Dermis blood vessel endothelial cell (primary cell): ENCODE data around the gene HOXA5. TPM values are rescaled to one million over a fixed set of nuclear protein-coding genes. Genes with fewer than 3 reads are reported as not detected.

Experiments
- DNase-seq: peaks from one replicate; pipeline ENCODE4 v3.0.0; 2010
- total RNA-seq: library from RNA; depleted of rRNA; stranded (reverse); fragments of >200 nt; gene quantifications from 2 replicates; pipeline ENCODE4 v1.2.3, GENCODE V29; 2014

HOXA5 gene
- total RNA-seq, 1 donor from 2014 or later = 6.1 TPM

DNA sequence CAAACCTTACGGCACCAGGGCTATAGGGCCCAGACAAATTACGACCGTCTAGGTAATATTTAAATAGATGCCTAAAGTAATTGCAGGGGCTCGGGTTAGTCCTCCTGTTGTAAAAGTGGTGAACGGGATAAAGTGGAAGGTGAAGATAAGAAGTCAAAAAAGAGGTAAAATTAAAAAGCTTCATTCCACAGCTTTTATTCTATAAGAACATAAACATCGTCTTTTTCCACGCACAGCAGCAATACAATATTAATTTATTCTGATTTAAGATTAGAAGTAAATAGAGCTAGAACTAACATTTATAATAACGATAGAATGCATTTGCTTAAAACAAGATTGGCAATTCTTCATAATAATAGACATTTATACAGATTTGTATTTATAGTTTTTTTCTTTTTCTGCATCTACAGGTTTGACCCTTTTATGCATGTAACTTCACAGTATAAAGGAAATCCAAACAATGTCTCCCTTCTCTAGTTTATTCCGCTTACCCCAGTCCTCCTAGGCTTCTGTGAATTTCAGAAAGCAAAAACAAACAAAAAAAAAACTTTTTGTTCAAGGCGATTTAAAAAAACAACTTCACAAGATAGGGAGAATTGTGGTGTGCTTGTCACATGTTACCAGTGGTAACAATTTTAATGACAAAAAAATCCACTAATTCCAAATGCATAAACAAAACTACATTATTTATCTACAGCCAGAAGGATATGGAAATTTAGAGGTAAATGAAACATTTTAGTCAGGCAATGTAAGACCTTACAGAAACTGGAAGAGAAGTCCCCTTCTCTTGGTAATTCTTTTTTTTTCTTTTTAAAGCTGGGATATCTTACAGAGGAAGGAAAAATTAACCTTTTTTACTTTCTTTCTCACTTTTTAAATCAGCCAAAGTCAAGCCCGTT lies 27.2 kb upstream of the HOXA5 start:
- no peak for DNase-seq

DNA sequence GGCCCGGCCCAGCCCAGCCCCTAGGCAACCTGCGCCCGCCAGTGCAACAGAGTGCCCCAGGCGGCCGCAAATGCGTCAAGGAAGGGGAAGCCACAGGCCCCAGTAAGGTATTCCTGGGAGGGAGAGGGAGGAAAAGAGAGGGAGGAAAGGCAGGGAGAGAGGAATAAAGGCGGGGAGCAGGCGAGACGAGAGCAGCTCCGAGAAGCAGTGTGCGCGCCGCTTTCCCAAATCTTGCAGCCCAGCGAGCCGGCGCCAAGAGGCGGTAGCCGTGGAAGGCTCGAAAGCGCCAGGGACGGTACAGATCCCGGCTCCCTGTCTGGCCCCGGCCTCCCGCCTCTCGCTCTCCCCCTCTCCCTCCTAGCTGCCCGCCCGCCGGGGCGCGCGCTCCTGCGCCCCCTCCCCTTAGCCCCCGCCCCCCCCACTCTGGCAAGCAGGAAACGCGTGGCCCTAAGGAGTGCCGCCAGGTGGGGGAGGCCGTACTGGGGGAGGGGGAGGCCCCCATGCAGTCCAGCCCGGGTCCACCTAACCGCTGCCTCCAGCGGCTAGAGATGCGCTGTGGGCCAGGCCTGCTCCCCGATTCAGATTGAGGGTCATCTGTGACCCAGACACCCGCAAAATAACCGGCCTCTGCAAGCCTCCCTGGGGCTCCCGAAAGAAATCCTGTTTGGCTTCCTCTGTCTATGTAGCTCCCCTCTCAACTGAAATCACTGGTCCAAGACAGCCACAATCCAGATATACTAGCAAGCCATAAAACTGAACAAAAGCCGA lies 26.4 kb upstream of the HOXA5 start:
- no peak for DNase-seq

DNA sequence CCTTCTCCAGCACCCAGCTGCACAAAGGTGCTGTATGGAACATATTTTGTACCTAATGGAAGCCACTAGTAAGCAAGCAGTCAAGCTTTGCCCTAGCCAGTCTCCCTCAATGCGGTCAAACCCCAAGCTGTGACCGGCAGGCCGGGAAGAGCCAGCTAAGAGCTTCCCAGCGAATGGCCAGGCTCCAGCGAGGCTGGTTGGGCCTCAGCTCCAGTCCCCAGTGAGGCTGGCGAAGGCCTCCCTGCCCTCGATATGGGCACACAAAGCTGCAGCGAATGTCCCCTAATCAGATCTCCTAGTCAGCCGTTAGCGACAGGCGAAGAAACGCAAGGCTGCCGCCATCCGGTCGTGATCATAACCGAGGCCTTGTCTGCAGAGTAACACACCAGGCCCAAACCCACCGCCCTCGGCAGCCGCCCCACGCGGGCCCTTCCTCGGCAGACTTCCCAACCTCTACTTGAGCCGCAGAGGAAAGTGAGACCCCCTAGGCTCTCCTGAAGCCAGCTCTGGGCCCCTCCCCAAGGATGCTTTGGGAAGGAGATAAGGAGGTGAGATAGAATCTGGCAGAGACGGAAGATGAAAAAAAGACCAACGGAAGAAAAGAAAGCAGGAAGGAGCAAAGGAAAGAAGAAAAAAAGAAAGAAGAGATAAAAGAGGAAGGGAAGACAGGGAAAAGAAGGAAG lies 24.9 kb upstream of the HOXA5 start:
- no peak for DNase-seq

DNA sequence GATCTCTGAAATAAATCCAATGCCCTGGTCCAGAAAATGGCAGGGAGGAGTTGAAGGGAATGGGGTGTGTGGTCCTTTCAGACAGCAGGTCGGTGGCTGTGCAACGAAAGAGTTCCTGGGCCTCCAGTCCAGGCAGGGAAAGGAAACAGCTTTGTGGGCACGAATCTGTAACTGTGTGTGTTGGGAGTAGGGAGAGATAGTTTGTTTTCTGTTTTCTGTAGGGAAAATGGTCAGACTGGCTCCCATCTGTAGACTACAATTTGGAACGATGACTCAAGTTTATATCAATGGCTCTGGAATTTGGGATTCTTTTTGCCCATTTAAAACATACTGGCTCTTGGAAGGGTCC lies 24.4 kb upstream of the HOXA5 start:
- DNase-seq = no peak

DNA sequence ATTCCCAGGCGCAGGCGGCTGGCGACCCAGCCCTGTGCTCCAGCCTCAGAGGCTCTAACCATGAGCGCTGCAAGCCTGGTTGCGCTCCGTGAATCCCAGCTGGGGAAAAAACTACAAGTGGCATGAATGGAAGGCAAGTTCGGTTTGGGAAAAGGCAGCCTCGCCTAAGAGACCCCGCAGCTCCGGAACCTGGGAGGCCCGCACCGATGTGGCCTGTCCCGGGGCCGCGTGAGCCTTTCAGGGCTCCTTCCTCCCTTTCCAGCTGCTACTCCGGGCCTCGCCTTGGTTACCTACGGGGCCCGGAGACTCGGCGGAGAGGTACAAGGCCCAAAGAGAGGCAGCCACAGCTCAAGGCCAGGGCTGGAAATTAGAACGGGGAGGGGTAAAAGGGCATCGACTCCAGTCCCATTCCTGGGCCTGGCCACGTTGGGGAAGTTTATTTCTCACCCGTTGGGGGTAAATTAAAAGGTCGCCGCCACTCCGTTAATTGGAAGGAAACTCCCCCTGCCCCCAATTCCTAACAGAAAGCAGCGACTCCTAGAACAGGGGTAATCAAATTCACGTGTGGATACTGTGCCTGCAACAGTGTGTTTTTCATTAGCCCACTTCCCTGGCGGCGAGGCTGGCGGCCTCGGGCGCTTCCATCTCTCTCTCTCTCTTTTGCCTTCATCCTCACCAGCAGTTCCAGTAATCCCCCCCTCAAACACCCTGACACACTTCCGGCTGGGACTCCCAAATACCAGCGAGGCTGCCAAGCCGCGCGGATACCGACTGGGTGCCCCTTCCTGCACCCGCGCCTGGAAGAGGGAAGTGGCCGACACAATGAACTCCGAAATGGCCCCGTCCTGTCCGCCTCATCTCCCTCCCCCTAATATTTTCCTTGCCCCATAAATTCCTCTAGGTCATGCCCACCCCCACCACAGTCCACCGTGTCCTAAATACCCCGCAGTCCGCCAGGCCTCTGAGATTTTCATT lies 23.3 kb upstream of the HOXA5 start:
- no peak for DNase-seq

DNA sequence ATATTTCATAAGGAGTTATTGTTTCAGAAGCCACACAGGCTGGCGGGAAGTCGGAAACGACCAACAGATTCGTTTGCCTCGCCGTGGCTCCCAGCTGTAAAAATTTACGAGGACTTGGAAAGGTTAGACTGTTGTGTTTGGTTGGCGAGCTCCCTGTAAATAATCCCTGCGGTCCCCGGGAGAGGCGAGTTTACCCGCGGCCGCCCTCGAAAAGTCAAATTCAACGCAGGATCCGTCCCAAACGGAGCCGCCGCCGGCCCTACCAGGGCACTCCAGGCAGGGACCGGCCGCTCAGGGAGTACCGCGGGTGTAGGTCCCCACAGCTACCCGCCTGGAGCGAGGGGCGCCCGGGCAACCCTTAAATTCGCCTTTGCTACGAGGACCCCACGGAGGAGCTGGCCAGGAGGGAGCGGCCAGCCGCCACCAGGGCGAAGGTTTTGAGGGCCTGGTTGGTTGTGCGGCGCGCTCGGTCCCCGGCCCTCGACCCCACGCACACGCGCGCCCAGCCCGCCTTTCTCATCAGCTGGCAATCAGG lies 22.6 kb upstream of the HOXA5 start:
- DNase-seq = no peak

DNA sequence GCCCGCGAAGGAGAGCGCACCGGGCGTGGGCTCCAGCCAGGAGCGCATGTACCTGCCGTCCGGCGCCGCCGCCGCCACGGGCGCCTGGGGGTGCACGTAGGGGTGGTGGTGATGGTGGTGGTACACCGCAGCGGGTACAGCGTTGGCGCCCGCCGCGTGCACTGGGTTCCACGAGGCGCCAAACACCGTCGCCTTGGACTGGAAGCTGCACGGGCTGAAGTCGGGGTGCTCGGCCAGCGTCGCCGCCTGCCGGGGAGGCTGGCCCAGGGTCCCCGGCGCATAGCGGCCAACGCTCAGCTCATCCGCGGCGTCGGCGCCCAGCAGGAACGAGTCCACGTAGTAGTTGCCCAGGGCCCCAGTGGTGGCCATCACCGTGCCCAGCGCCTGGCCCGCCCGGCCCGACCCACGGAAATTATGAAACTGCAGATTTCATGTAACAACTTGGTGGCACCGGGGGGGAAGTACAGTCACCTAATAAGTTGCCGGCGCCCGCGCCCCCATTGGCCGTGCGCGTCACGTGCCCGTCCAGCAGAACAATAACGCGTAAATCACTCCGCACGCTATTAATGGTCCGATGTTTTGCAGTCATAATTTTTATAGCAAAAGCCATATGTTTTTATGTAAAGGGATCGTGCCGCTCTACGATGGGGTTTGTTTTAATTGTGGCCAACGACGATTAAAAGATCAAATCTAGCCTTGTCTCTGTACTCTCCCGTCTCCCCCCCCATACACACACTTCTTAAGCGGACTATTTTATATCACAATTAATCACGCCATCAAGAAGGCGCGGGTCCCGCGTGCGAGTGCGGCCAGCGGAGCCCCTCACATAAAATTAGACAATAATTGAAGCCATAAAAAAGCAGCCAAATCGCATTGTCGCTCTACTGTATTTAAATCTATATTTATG lies 21.9 kb upstream of the HOXA5 start, which contains the start of gene HOXA9:
HOXA9 (minus strand) TSS at position 449 of the 907 bp plus-strand sequence; CDS start at position 369, 80 bp downstream.
- DNase-seq = peak; percentile 96

DNA sequence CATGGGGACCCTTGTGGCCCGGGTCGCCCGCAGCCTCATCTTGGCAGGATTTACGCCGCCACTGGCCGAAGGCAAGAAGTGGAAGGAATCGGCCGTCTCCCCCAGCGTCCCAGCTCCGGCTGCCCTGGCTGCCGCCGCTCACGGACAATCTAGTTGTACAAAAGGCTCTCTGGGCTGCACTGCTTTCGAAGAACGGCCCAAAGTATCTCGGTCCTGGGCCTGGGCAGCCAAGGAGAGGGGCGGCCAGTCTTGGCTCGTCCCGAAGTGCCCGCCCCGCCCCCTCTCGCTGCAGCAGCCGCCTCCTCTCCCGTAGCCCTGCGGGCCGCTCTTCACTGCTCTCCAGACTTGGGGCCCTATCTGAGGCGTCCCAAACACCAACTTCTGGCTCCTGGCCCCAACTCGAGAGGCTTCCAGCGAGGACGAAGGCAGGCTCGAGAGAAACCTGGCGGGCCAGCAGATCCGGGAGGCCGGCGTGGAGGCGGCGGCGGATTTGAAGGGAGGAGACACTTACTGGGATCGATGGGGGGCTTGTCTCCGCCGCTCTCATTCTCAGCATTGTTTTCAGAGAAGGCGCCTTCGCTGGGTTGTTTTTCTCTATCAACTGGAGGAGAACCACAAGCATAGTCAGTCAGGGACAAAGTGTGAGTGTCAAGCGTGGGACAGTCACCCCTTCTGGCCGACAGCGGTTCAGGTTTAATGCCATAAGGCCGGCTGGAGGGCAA lies 21.0 kb upstream of the HOXA5 start:
- DNase-seq = peak; percentile 68

DNA sequence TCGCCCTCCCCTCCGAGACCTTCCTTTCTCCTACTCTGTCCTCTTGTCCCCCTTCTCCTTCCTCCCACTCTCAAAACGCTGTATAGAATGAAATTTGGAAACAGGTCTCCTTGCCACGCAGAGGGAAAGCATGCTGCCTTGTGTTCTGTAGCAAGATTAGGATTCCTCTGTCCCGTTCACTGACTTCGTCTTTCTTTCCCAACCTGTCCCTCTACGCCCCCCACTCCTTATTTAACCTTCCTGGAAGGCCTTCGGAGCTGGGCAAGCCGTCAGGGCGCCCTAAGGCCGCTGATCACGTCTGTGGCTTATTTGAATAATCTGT lies 20.5 kb upstream of the HOXA5 start:
- no peak for DNase-seq

DNA sequence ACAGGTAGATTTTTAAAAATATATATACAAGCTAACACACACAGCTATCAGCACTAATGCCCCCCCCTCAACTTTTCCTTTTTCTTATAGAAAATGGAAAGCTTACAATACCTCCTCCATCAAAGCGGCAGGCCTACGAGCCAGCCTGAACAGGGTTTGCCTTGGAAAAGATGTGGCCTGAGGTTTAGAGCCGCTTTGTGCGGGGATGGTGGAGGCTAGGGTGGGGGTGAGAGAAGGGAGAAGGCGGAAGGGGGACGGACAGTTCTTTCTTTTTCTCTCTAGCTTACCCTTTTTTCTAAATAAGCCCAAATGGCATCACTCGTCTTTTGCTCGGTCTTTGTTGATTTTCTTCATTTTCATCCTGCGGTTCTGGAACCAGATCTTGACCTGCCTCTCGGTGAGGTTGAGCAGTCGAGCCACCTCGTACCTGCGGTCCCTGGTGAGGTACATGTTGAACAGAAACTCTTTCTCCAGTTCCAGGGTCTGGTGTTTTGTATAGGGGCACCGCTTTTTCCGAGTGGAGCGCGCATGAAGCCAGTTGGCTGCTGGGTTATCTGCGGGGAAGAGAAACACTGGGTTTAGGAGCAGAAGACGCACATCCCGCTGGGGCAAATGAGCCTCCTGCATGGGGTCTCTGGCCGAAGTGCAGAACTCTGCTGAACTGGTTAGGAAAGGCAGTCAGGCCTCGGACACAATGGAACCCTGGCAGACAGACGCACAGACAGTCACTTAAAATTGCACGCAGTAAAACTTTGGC lies 20.0 kb upstream of the HOXA5 start:
- DNase-seq = no peak

DNA sequence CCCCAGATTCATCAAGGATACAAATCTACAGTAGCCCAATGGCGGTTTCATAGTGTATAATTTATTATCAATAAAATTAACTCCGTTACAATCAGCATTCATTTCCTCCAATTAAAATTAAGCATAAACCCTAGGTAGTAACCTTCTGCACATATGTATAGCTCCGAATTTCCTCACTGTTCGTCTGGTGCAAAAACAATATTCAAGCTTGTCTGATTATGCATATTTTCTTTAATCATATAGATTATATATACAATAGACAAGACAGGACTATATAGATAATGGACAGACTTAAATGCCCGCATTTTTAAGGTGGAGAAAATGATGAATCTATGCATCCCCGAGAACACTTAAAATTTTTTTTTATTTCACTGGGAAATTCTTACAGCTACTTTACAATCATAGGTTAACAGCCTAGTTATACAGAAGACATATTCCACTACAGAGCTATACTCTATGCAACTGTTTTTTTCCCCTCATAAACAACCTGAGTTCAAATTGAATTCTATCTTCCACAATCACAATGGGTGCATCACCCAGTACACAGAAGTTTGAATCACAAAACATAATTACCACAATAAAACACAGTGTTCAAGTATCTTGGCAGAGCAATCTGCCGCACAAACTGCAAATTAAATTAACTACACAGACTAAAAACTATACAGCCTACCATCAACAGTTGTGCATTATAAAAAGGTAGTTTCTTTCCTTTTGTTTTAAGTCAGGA lies 19.2 kb upstream of the HOXA5 start:
- no peak for DNase-seq

DNA sequence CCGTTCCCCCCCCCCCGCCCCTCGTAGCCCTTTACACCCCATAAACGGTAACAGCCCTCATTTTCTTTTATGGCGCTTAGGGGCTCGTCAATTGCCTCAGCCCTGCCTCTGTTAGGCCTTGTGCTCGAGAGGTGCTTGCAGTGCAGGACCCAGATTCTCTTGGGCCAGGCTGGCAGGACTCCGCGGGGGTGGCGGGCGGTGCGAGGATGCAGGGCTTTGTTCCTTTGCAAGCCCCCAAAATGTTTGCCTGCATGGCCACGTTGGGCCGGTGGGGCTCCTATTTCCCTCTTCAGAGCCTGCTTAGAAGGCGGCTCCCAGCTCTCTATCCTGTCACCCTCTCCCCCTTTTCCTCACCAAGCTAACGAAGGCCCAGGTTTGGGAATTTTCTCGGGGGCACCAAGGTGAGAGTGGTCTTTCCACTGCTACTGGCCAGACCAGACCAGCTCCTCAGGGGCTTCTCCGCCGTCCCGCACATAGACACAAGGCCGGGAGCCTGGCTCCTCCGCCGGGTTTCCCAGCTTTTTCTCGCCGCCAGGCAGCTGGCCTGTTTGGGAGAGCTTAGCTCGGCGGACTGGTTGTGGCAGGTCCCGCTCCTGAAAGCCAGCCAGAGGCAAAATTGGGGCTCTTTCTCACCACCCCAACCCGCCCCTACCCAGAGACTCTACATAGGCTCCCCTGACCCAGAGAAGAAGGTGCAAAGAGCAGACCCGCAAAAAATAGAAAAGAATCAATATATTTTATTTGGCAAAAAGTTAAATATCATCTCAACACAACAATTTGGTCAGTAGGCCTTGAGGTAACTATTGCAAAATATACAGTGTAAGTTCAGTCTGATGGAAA lies 18.5 kb upstream of the HOXA5 start:
- no peak for DNase-seq

DNA sequence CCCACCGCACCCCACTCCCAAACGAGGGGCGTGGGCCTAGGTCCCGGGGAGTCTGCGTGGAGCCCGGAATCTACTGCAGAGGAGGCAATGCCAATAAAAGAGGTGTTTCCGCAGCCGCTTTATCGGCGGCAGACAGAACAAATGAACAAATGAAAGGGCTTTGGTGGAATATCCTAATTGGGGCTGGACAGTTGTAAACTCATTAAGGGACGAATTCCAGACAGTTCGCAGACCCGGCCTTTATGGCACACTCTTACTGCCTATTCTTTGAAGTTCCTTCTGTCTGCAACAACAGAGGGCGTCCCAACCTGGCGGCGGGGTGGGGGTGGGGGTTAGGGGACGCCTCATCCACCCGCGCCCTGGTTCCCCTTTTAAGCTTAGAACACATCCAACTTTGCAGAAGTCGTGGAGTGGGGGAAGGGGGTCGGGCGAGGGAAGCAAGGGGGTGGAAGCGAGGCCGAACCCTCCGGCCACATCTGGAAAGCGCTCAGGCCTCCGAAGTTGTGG lies 17.8 kb upstream of the HOXA5 start:
- no peak for DNase-seq

DNA sequence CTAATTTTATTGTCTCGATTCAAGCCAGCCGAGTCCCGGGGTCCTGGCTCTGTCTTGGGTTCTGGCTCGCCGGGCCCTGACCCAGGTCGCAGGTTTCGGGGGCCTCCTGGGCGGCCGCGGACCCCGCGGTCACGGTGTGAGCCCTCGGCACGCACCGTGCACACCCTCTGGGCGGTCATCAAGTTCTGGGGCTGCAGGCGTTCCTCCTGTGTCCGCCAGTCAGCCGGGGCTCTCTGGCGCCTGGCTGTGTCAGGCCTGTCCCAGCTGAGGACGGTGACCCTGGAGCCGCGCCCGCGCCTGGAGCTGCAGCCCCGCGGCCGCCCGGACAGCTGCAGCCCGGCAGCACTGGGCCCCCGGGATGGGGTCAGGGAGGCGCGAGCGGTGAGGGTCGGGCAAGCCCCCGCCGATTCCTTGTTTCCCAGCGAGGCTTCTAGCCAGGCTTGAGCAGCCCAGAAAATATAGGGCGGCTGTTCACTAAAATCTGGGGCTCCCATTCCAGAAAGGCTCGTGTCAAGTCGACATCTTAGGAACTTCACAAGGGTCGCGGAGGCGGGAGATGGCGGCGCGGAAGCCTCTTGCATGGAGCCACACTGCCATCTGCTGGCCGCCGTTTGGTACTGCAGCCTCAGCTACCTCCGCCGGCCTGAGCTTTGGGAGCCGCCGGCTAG lies 17.2 kb upstream of the HOXA5 start:
- DNase-seq = peak; percentile 95

DNA sequence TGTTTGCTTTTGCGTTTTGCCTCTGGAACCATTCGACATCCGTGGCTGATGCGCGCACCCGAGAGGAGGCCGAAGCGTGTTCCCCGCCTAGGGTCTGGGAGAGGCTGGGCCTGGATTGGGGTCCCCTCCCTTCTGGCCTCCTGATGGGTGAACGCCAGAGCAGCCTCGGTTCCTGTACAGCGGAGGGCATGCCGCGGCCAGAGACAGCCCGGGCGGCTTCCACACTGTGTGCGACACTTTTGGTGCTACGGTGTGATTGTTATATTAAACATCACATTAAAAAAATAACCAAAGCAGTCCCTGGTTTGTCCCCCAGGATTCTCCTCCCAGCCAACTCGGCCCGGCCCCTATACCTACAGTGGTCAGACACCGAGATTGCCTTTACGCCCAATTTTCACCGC lies 16.7 kb upstream of the HOXA5 start:
- DNase-seq = no peak

DNA sequence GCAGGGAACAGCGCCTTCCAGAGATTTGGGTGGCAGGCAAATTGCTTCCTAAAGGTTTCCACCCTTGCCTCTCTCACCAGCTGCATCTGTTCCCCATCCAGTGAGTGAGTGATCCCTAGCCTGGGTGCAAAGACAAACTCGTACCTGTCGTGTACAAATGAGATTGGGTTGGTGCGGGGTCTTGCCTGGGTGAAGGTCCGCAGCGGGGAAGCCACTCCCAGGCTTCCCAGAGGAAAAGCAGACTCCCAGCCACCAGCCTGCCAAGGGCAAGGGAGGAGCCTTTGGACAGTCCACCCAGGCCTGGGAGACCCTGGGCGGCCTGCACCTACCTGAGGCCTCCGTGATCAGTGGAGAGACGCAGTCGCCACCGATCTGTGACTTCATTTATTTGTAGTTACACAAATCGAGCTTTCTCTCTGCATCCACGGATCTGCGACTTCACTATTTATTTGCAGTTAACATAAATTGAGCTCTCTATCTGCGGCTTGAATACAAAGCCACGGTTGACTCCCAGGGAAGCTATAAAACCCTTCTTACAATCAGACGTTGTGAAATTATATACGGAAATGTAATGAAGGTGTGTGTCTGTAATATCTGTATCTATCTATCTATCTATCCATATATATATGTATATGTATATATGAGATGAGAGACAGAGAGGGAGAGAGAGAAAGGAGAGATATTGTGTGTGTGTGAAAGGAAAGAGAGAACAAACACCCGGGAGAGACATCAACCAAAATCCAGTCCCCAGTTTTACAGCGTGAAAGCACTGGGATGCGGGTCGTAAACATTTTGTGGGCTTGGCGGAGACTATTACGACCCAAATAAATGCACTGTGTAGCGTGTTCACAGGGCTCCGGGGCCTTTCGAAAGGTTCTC lies 16.0 kb upstream of the HOXA5 start:
- no peak for DNase-seq
